Stomach (tissue), 9 donors: ENCODE measurements around the gene SOD2. TPM values are rescaled to one million over a fixed set of nuclear protein-coding genes. Genes with fewer than 3 reads are reported as not detected.

Experiments
- DNase-seq, 2 donors: peaks; one replicate each; pipeline versions ENCODE4 v3.0.0 to v3.0.0-alpha.2; 2013 to 2019
- H3K27ac ChIP-seq, 5 donors: fragments of 200-600 bp in 4 of 5; sonication (generic) in 4 of 5; one replicate each; pipeline ENCODE4 v1.5.1; 2013 to 2019; ENCODE audit warnings: mild to moderate bottlenecking in 1 of 5, moderate library complexity in 1 of 5
- H3K27me3 ChIP-seq, 3 donors: fragments of 200-600 bp; sonication (generic); one replicate each; pipeline ENCODE4 v1.5.1; 2017 to 2019; ENCODE audit warnings: mixed run types in 1 of 3
- H3K36me3 ChIP-seq, 4 donors: fragments of 200-600 bp; sonication (generic); 1 replicate in 3 of 4; 2 replicates in 1 of 4; pipeline ENCODE4 v1.5.1; 2016 to 2019
- H3K4me1 ChIP-seq, 4 donors: fragments of 200-600 bp; sonication (generic); one replicate each; pipeline ENCODE4 v1.5.1; 2016 to 2019
- H3K4me3 ChIP-seq, 4 donors: fragments of 200-600 bp; sonication (generic) in 3 of 4; one replicate each; pipeline ENCODE4 v1.5.1; 2016 to 2019; ENCODE audit warnings: mild to moderate bottlenecking in 1 of 4
- H3K9me3 ChIP-seq, 4 donors: fragments of 200-600 bp; sonication (generic); one replicate each; pipeline ENCODE4 v1.5.1; 2016 to 2019
- CTCF ChIP-seq, 7 experiments: fragments of 450-650 bp in 4 of 7; fragments of 200-600 bp in 3 of 7; sonication (generic) in 3 of 7; IDR thresholded peaks; one replicate each; pipeline ENCODE4 v1.5.1; 2016 to 2019; ENCODE audit warnings: antibody characterized with exemption in 7 of 7, control low read depth in 2 of 7, mild to moderate bottlenecking in 1 of 7
- EP300 ChIP-seq: sonication (generic); formaldehyde crosslinking; IDR thresholded peaks from one replicate; pipeline ENCODE4 v1.6.1; 2017; ENCODE audit warnings: antibody characterized with exemption
- POLR2A ChIP-seq, 4 donors: fragments of 450-650 bp; IDR thresholded peaks; one replicate each; pipeline ENCODE4 v1.6.1; 2016; ENCODE audit warnings: antibody characterized with exemption in 4 of 4, control low read depth in 2 of 4, mild to moderate bottlenecking in 1 of 4, moderate library complexity in 1 of 4
- POLR2AphosphoS5 ChIP-seq, 3 donors: sonication (generic); formaldehyde crosslinking; IDR thresholded peaks; one replicate each; pipeline ENCODE4 v1.6.1; 2016; ENCODE audit warnings: antibody characterized with exemption in 3 of 3
- WGBS, 5 donors: extraction: QIAGEN DNeasy Blood & Tissue Kit in 3 of 5; methylation state at CpG; one replicate each; pipeline versions ENCODE4 v1.1.5 to v1.1.7; 2013 to 2018; 5-methylcytosine and 5-hydroxymethylcytosine counted together
- intact Hi-C: fragments of 100-400 bp; cut with DNase I; formaldehyde crosslinking; loops from one replicate; pipeline ENCODE4 v1.15.1; 2023; ENCODE audit warnings: low total_unique reads
- polyA plus RNA-seq, 3 donors: library from polyadenylated mRNA; stranded (reverse); fragments of 200-250 nt; gene quantifications; one replicate each; pipeline ENCODE4 v1.2.3, GENCODE V29; 2013
- total RNA-seq, 5 donors: library from RNA; depleted of rRNA; stranded (reverse); fragments of >200 nt; gene quantifications; one replicate each; pipeline versions ENCODE4 v1.1.0 to v1.2.3, GENCODE V29; 2014 to 2016
- donor health status: healthy with polysubstance abuse.
- donor health status: Bipolar disorder and iron deficiency.
- donor health status: healthy.

Gene SOD2
- total and polyA plus RNA-seq, 8 donors: 27.2 to 404 (median 183) TPM

GRCh38 chr6:159684013-159684304, 9.1 kb downstream of the SOD2 start:
- Histone ChIP-seq H3K36me3 (peaks cover 42 to 100% (median 91%) of the 10 kb centered on the region in 4 donors), H3K4me1 (peaks cover 11 to 96% (median 55%) of the 10 kb centered on the region in 4 donors), H3K27ac (no peak overlapping the region), H3K27me3 (no peaks in the 10 kb centered on the region), H3K9me3 (no peaks in the 10 kb centered on the region), H3K4me3 (peak overlapping the region in 1 of 4 donors; percentile 39)
- TF ChIP-seq POLR2AphosphoS5 (IDR thresholded peaks at IDR 0.05): no peak
- TF ChIP-seq CTCF (IDR thresholded peaks at IDR 0.05): no peak
- TF ChIP-seq POLR2A (IDR thresholded peaks at IDR 0.05): no peak
- TF ChIP-seq EP300: no peak
- intact Hi-C loops: loop anchor here (10.0 kb wide), 1 partner anchor 71 kb away; no protein-coding TSS in a partner anchor
- no peak for DNase-seq
- 94 to 100% (median 94%) methylated on average over 1 of the region's 1 CpG for WGBS, 5 donors

- Histone ChIP-seq H3K27me3 (no peaks in the 10 kb centered on the region), H3K9me3 (no peaks in the 10 kb centered on the region), H3K4me1 (peaks cover 0 to 86% (median 44%) of the 10 kb centered on the region in 4 donors), H3K4me3 (peak overlapping the region in 2 of 4 donors; percentile 1 to 39), H3K27ac (no peak overlapping the region), H3K36me3 (peaks cover 50 to 100% (median 91%) of the 10 kb centered on the region in 4 donors)
- 89 to 100% (median 97%) methylated on average over 1 of the region's 1 CpG for WGBS, 5 donors
- intact Hi-C loops: loop anchor here (10.0 kb wide), 1 partner anchor 72 kb away; no protein-coding TSS in a partner anchor
- DNase-seq: no peak
- TF ChIP-seq POLR2AphosphoS5 (IDR thresholded peaks at IDR 0.05) (no peak), POLR2A (IDR thresholded peaks at IDR 0.05) (no peak), EP300 (no peak), CTCF (IDR thresholded peaks at IDR 0.05) (no peak)
These were observed 10.2 kb downstream of the SOD2 start for GRCh38 chr6:159682810-159683209.

- Histone ChIP-seq H3K4me3 (peak overlapping the region in 1 of 4 donors; percentile 39), H3K36me3 (peaks cover 46 to 100% (median 91%) of the 10 kb centered on the region in 4 donors), H3K9me3 (no peaks in the 10 kb centered on the region), H3K27me3 (no peaks in the 10 kb centered on the region), H3K27ac (no peak overlapping the region), H3K4me1 (peaks cover 0 to 81% (median 40%) of the 10 kb centered on the region in 4 donors)
- no peak for DNase-seq
- TF ChIP-seq POLR2AphosphoS5 (IDR thresholded peaks at IDR 0.05) (no peak), POLR2A (IDR thresholded peaks at IDR 0.05) (no peak), EP300 (no peak), CTCF (IDR thresholded peaks at IDR 0.05) (no peak)
- intact Hi-C loops: loop anchor here (10.0 kb wide), 1 partner anchor 73 kb away; no protein-coding TSS in a partner anchor
- WGBS, 5 donors: 39 to 60% (median 49%) methylated on average over 3 of the region's 3 CpGs
These were observed 10.7 kb downstream of the SOD2 start for GRCh38 chr6:159682295-159682694.

- Histone ChIP-seq H3K27ac (peak overlapping the region in 2 of 5 donors; percentile 0 to 52), H3K27me3 (no peaks in the 10 kb centered on the region), H3K36me3 (peaks cover 38 to 93% (median 82%) of the 10 kb centered on the region in 4 donors), H3K4me3 (peak overlapping the region in 1 of 4 donors; percentile 39), H3K9me3 (no peaks in the 10 kb centered on the region), H3K4me1 (peaks cover 0 to 76% (median 37%) of the 10 kb centered on the region in 4 donors)
- TF ChIP-seq POLR2AphosphoS5 (IDR thresholded peaks at IDR 0.05): no peak
- no peak for TF ChIP-seq EP300
- TF ChIP-seq POLR2A (IDR thresholded peaks at IDR 0.05): no peak
- no peak for TF ChIP-seq CTCF (IDR thresholded peaks at IDR 0.05)
- intact Hi-C loops: loop anchor here (10.0 kb wide), 1 partner anchor 73 kb away; no protein-coding TSS in a partner anchor
- no peak for DNase-seq
- 70 to 78% (median 76%) methylated on average over 10 of the region's 10 CpGs for WGBS, 5 donors
These were observed 11.7 kb downstream of the SOD2 start for GRCh38 chr6:159681191-159681880.
